IPS DF 6.9 (cell line): ENCODE measurements around the gene TNNT1.
A peak's percentile ranks its signal among the peaks of the same experiment; 100 is the strongest.

Experiments used
- DNase-seq: peaks from one replicate; pipeline ENCODE4 v3.0.0-alpha.2; 2013; ENCODE audit warnings: low read depth, low spot score
- H3K27ac ChIP-seq: one replicate; pipeline ENCODE4 v1.5.1; 2013; ENCODE audit warnings: low read length, control low read depth
- H3K27me3 ChIP-seq: 2 replicates; pipeline ENCODE4 v1.6.1; 2013; ENCODE audit warnings: mild to moderate bottlenecking, low read length; ENCODE audit not compliant: control insufficient read depth, insufficient read depth
- H3K36me3 ChIP-seq: 2 replicates; pipeline ENCODE4 v1.6.1; 2013; ENCODE audit warnings: low read length; ENCODE audit not compliant: control insufficient read depth, insufficient read depth
- H3K4me1 ChIP-seq: 2 replicates; pipeline ENCODE4 v1.6.1; 2013; ENCODE audit warnings: low read length; ENCODE audit not compliant: control insufficient read depth, insufficient read depth
- H3K4me3 ChIP-seq: 2 replicates; pipeline ENCODE4 v1.5.1; 2013; ENCODE audit warnings: mild to moderate bottlenecking, low read length
- H3K9me3 ChIP-seq: 2 replicates; pipeline ENCODE4 v1.6.1; 2013; ENCODE audit warnings: low read length, inconsistent platforms; ENCODE audit not compliant: control insufficient read depth, insufficient read depth
- WGBS: extraction: QIAGEN DNeasy Blood & Tissue Kit; methylation state at CpG from one replicate; pipeline ENCODE4 v1.1.7; 2013; ENCODE audit warnings: mixed read lengths, missing lambda C conversion rate; ENCODE audit not compliant: insufficient read length, insufficient coverage; 5-methylcytosine and 5-hydroxymethylcytosine counted together

TNNT1 gene

DNA sequence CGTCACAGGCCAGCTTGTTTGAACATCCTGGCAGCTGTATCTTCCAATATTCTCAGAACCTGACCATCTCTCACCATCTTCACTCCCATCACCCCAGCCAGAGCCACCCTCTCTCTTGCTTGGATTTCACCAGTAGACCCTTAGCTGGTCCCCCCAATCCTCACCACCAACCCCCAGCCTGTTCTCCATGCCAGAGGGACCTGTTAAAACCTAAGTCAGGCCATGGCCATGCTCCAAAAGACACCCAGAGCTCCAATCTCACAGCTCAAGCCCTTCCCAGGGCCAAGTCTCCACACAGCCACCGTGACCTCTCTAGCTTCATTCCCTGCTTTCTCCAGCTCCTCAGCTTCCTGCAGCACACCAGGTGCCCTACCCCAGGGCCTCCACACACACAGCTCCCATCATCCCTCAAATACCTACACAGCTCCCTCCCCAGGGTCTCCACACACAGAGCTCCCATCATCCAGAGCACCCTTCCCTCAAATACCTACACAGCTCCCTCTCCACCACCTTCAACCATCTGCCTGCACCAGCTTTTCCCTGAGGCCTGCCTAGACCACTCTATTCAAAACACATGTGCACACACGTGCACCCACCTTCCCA, 59.6 kb downstream of the TNNT1 start:
- H3K36me3 ChIP-seq = no peaks in the 10 kb centered on the region
- no peaks in the 10 kb centered on the region for H3K9me3 ChIP-seq
- no peak for DNase-seq
- peaks cover 14% of the 10 kb centered on the region for H3K4me1 ChIP-seq
- H3K27ac ChIP-seq = no peak overlapping the region
- peaks cover 5% of the 10 kb centered on the region for H3K27me3 ChIP-seq
- no CpG with 5 or more reads among the region's 3 CpGs for WGBS
- no peak overlapping the region for H3K4me3 ChIP-seq

DNA sequence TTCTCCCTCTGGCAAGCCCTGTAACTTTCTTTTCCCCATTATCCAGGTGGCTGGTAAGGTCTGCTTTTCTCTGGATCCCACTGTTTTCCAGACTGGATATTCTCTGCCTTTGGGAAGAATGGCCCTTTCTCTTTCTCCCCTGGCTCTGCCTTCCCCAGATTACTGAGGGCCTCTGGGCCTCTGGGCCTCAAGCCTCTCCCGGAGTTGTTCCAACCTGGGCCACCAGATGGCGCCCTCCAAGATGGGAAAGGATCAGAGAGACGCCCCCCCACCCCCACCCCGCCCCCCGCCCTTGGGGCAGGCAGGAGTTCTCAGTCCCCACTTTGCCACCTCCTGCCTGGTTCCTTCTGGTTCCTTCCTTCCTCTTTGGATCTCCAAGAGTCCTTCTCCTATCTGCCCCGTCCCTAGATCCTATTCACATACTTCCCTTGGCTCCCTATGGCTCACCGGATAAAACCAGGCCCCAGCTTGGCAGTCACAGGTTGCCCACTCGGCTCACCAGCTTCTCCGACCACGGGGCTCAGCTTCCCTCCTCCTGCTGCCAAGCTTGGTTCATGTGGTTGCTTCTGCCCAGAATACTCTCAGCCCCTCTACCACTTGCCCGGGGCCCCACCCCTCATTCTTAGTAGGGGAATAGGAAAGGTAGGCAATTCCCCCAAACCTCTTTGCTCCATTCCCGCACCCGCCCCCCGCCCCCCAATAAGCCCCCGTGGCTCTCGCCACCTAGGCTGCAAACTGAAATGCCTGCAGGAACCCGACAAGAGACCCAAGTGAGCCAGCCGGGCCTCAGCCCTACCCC, 60.3 kb downstream of the TNNT1 start:
- Histone ChIP-seq H3K27me3 (peaks cover 5% of the 10 kb centered on the region), H3K27ac (no peak overlapping the region), H3K4me1 (peaks cover 14% of the 10 kb centered on the region), H3K9me3 (no peaks in the 10 kb centered on the region), H3K4me3 (no peak overlapping the region), H3K36me3 (no peaks in the 10 kb centered on the region)
- no peak for DNase-seq
- WGBS = no CpG with 5 or more reads among the region's 18 CpGs

DNA sequence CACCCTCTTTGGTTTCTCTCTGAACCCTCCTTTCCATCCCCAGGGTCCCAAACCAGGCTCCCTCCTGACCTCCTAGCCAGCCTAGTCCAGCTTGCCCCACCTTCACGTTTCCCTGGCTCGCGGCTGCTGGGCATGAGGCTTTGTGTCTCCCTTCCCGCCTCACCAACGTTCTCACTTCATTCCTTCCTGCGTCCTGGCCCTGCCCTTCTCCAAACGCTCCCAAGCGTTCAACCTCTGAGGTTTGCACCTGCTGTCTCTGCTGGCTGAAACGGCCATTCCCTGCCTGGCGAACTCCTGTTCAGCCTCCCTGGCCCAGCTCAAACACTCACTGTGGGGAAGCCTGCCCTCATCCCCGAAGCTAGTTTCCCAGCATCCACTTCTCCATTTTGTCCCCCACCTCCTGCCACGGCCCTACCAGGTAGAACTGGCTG, 61.0 kb downstream of the TNNT1 start:
- no peaks in the 10 kb centered on the region for H3K36me3 ChIP-seq
- H3K4me1 ChIP-seq = peaks cover 14% of the 10 kb centered on the region
- no peak for DNase-seq
- H3K4me3 ChIP-seq = no peak overlapping the region
- no peaks in the 10 kb centered on the region for H3K9me3 ChIP-seq
- WGBS = no CpG with 5 or more reads among the region's 12 CpGs
- no peak overlapping the region for H3K27ac ChIP-seq
- peaks cover 5% of the 10 kb centered on the region for H3K27me3 ChIP-seq

DNA sequence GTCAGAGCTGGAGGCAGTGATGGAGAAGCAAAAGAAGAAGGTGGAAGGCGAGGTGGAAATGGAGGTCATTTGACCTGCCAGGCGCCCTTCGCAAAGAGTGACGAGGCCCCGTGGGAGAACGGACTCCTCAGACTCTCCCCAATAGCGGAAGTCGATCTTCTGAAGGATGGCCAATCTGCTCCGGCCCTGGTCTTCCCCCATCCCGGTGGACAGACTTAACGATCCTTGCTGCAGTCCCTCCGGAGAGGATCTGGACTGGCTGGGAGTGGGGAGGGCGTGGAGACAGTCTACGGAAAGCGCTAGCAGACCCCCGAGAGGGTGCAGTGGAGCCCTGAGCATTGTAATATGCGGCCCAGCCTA, 61.5 kb downstream of the TNNT1 start:
- no peak for DNase-seq
- Histone ChIP-seq H3K4me3 (peak overlapping the region; percentile 45; the same call in 1 of the 2 replicates), H3K4me1 (peaks cover 12% of the 10 kb centered on the region), H3K27ac (no peak overlapping the region), H3K36me3 (no peaks in the 10 kb centered on the region), H3K9me3 (no peaks in the 10 kb centered on the region), H3K27me3 (peaks cover 5% of the 10 kb centered on the region)
- no CpG with 5 or more reads among the region's 17 CpGs for WGBS

DNA sequence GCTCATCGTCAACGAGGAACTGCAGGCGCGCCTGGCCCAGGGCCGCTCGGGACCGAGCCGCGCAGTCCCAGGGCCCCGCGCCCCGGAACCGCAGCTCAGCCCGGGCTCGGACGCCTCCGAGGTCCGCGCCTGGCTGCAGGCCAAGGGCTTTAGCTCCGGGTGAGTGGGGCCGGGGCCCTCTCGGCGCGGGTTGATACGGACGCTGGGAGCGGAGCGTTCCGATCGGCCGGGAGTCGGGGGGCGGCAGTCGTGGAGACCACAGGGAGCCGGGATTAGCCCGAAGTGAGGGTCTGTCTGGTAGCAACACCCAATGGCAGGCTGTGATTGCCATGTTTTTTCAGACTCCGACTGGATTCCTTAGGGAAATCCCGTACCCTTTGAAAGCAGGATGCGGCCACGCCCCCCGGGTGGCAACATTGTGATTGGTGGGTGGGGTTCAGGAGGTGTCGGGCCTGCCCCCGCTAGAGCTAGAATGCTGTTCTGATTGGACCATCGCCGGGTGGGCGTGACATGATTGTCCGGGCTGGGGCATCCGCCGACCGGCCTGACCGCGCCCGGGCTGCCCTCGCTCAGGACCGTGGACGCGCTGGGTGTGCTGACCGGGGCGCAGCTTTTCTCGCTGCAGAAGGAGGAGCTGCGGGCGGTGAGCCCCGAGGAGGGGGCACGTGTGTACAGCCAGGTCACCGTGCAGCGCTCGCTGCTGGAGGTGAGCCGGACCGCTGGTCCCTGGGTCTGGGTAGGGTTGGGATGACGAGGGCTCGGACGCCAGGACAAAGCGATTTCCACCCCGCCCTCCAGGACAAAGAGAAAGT, 62.1 kb downstream of the TNNT1 start:
- Histone ChIP-seq H3K9me3 (no peaks in the 10 kb centered on the region), H3K27me3 (peaks cover 5% of the 10 kb centered on the region), H3K4me3 (peak overlapping the region; percentile 45; the same call in 1 of the 2 replicates), H3K27ac (no peak overlapping the region), H3K36me3 (no peaks in the 10 kb centered on the region), H3K4me1 (peaks cover 10% of the 10 kb centered on the region)
- WGBS = no CpG with 5 or more reads among the region's 74 CpGs
- peak; percentile 94 for DNase-seq

DNA sequence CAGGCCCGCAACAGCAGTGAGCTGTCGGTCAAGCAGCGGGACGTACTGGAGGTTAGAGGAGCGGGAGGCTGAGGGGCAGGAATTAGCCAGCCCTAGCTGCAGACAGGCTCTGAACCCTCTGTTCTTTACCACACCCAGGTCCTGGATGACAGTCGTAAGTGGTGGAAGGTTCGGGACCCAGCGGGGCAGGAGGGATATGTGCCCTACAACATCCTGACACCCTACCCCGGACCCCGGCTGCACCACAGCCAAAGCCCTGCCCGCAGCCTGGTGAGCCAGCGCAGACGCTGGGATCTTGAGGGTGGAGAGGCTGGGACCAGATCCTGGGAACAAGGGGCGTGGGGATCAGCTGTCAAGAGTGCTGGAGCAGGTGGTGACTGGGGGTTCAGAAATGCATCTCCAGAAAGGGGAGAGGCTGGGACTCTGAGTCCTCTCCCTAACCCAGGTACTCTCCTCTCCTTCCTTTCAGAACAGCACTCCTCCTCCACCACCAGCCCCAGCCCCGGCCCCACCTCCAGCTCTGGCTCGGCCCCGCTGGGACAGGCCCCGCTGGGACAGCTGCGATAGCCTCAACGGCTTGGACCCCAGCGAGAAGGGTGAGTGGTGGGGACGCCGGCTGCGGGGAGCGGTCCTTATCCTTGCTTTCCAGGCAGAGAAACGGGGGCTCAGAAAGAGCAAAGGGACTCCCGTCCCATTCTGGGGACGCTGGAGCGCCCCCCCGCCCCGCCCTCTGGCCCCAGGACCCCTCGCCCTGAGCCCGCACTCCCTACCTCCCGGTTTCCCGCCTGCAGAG, 62.9 kb downstream of the TNNT1 start:
- Histone ChIP-seq H3K4me1 (peaks cover 10% of the 10 kb centered on the region), H3K27me3 (peaks cover 5% of the 10 kb centered on the region), H3K4me3 (peak overlapping the region; percentile 30; the same call in 1 of the 2 replicates), H3K36me3 (no peaks in the 10 kb centered on the region), H3K27ac (no peak overlapping the region), H3K9me3 (no peaks in the 10 kb centered on the region)
- WGBS = no CpG with 5 or more reads among the region's 35 CpGs
- no peak for DNase-seq

DNA sequence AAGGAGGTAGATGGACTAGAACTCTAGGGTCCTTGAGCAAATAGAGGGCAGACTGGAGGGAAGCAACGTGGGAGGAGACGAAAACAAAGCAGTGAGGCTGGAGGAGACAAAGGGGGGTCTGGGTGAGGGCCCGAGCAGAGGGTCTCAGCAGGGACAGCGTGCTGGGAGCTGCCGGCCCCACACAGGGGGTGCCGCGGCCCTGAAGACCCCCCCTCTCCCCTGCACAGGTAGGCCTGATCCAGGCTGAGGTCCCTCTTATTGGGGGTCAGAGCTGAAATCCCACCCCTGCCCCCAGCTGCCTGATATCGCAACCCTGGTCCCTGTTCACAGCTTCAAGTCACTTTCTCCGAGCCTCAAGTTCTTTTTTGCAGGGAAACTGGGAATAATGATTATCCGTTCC, 64.6 kb downstream of the TNNT1 start:
- Histone ChIP-seq H3K27me3 (peaks cover 5% of the 10 kb centered on the region), H3K27ac (no peak overlapping the region), H3K4me1 (peaks cover 12% of the 10 kb centered on the region), H3K9me3 (no peaks in the 10 kb centered on the region), H3K4me3 (no peak overlapping the region), H3K36me3 (no peaks in the 10 kb centered on the region)
- no peak for DNase-seq
- WGBS = no CpG with 5 or more reads among the region's 10 CpGs

DNA sequence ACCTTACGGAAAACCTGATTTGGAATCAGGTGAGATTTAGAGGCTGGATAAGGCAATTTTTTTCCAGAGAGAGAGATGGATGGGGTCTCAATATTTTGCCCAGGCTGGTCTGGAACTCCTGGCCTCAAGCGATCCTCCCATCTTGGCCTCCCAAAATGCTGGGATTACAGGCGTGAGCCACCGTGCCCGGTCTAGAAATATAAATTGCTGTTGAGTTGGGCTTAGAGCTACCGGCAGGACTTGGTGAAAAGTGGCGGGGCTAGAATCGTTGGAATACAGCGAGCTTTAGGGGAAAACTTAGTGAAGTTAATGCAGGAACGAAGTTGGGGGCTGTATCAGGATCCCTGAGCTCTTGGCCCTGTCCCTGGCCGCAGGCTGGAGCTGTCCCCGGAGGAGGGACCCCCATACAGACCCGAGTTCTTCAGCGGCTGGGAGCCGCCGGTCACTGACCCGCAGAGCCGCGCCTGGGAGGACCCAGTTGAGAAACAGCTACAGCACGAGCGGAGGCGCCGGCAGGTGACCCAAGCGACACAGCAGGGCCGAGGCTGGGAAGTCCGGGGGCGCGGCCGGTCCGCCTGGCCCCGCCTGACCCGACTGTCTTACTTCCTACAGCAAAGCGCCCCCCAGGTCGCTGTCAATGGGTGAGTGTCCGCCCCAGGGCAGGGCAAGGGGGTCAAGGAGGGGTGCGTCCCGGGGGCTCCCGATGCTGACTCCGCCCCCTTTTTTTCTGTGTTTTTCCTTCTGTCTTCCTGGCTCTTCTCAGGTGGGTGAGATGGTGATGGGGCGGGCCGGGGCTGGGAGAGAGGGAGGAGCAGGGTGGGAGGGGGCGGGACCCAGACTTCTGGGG, 65.8 kb downstream of the TNNT1 start:
- no CpG with 5 or more reads among the region's 42 CpGs for WGBS
- peaks cover 5% of the 10 kb centered on the region for H3K27me3 ChIP-seq
- H3K4me1 ChIP-seq = peaks cover 10% of the 10 kb centered on the region
- no peak overlapping the region for H3K27ac ChIP-seq
- DNase-seq = no peak
- H3K9me3 ChIP-seq = no peaks in the 10 kb centered on the region
- no peaks in the 10 kb centered on the region for H3K36me3 ChIP-seq
- H3K4me3 ChIP-seq = no peak overlapping the region; the same call in 1 of the 2 replicates
